KBM-7 (cell line): ENCODE measurements around the gene LMO1.

Experiments
- DNase-seq: peaks from one replicate; pipeline ENCODE4 v3.0.0-alpha.2; 2015
- in situ Hi-C: fragments of 300-500 bp; cut with MboI; formaldehyde crosslinking; loops from 2 replicates; pipeline ENCODE4 v1.14.3; 2020; ENCODE audit warnings: low sequenced_read_pairs, low pct_unique_long_range_greater_than_20kb, mixed read lengths

Gene LMO1

GRCh38 chr11:8289492-8289918, 25.8 kb upstream of the LMO1 start:
- DNase-seq: no peak
- in situ Hi-C loops: no loop called here

GRCh38 chr11:8288824-8289491, 25.3 kb upstream of the LMO1 start:
- in situ Hi-C loops: no loop called here
- DNase-seq: no peak

GRCh38 chr11:8288166-8288772, 24.6 kb upstream of the LMO1 start:
- DNase-seq: no peak

GRCh38 chr11:8287703-8288102, 24.0 kb upstream of the LMO1 start:
- in situ Hi-C loops: no loop called here
- DNase-seq: no peak

More at GRCh38 chr11:8288166-8288772, 24.6 kb upstream of the LMO1 start:
- in situ Hi-C loops: no loop called here

- DNase-seq: no peak
- in situ Hi-C loops: no loop called here
These were observed 23.6 kb upstream of the LMO1 start for GRCh38 chr11:8287297-8287696.

GRCh38 chr11:8286886-8287285, 23.2 kb upstream of the LMO1 start:
- in situ Hi-C loops: no loop called here
- DNase-seq: no peak

GRCh38 chr11:8285796-8286195, 22.1 kb upstream of the LMO1 start:
- no peak for DNase-seq
- in situ Hi-C loops: no loop called here

GRCh38 chr11:8285228-8285627, 21.6 kb upstream of the LMO1 start:
- DNase-seq: no peak
- in situ Hi-C loops: no loop called here

GRCh38 chr11:8283465-8284230, 20.0 kb upstream of the LMO1 start:
- in situ Hi-C loops: no loop called here
- no peak for DNase-seq

- DNase-seq: no peak
- in situ Hi-C loops: no loop called here
These were observed 19.4 kb upstream of the LMO1 start for GRCh38 chr11:8283100-8283464.

- in situ Hi-C loops: no loop called here
- no peak for DNase-seq
These were observed 19.0 kb upstream of the LMO1 start for GRCh38 chr11:8282631-8283030.

GRCh38 chr11:8281266-8281665, 17.6 kb upstream of the LMO1 start:
- in situ Hi-C loops: no loop called here
- DNase-seq: no peak

- no peak for DNase-seq
- in situ Hi-C loops: no loop called here
These were observed 14.0 kb upstream of the LMO1 start for GRCh38 chr11:8277691-8278090.

GRCh38 chr11:8276528-8276927, 12.8 kb upstream of the LMO1 start:
- no peak for DNase-seq
- in situ Hi-C loops: no loop called here

GRCh38 chr11:8273287-8273686, 9.6 kb upstream of the LMO1 start:
- DNase-seq: no peak
- in situ Hi-C loops: no loop called here

GRCh38 chr11:8271106-8271886, 7.6 kb upstream of the LMO1 start:
- in situ Hi-C loops: no loop called here
- no peak for DNase-seq

GRCh38 chr11:8269636-8270035, 6.0 kb upstream of the LMO1 start:
- DNase-seq: no peak
- in situ Hi-C loops: no loop called here

GRCh38 chr11:8268530-8269400, 5.1 kb upstream of the LMO1 start:
- in situ Hi-C loops: no loop called here
- DNase-seq: no peak
